Keratinocyte (primary cell): ENCODE data around the gene SMIM12.

Experiments
- EZH2 ChIP-seq: IDR thresholded peaks from one replicate; pipeline ENCODE4 v1.6.1; 2012; ENCODE audit warnings: inconsistent platforms, mild to moderate bottlenecking, low read length, moderate library complexity
- TF ChIP-seq, protein P1 (sequence below), 3 experiments: IDR thresholded peaks in 1 of 3; conservative IDR thresholded peaks in 1 of 3; optimal IDR thresholded peaks in 1 of 3; 2 replicates in 2 of 3; 3 replicates in 1 of 3; pipeline versions ENCODE3 to v1.5.1; 2011; ENCODE audit warnings: low read length in 3 of 3, mild to moderate bottlenecking in 3 of 3, moderate library complexity in 2 of 3, control low read depth in 1 of 3, inconsistent platforms in 1 of 3; ENCODE audit not compliant: insufficient read depth in 2 of 3; ENCODE audit errors: extremely low read depth in 1 of 3

DNA sequence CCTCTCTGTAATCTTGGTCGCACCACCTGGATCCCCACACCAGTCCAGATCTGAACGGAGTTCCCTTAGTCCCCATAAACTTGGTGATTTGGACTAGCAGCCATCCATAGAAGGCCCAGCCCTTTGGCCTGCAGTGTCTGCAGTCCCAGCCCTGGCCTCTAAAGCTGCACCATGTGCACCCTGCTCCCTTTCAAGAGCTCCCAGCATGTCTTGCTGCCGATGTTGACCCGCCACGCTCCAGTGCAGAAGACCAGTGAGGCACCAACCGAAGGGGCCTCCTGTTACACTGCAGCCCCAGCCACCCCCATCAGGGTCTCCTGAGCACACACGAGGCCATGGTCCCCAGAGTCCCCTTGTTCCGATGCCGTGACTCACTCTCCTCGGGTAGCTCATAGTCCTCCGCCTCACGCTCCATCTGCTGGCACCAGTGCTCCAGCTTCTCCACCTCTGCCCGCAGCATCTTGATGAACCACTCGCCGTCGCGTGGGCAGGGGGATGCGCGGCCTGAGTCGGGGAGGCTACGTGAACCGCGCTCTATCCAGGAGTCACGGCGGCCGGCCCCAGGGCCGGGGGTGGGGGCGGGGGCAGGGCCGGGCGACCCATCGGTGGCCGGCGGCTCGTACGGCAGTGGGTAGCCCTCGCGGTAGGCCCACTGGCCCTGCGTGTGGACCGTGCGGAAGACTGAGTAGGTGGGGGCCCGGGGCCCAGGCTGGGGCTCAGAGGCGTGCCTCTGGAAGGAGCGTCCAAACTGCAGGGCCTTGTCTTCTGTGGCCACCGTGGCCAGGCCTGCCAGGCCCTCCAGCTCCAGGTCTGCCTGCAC, 8.9 kb upstream of the SMIM12 start:
- TF ChIP-seq, protein P1, sequence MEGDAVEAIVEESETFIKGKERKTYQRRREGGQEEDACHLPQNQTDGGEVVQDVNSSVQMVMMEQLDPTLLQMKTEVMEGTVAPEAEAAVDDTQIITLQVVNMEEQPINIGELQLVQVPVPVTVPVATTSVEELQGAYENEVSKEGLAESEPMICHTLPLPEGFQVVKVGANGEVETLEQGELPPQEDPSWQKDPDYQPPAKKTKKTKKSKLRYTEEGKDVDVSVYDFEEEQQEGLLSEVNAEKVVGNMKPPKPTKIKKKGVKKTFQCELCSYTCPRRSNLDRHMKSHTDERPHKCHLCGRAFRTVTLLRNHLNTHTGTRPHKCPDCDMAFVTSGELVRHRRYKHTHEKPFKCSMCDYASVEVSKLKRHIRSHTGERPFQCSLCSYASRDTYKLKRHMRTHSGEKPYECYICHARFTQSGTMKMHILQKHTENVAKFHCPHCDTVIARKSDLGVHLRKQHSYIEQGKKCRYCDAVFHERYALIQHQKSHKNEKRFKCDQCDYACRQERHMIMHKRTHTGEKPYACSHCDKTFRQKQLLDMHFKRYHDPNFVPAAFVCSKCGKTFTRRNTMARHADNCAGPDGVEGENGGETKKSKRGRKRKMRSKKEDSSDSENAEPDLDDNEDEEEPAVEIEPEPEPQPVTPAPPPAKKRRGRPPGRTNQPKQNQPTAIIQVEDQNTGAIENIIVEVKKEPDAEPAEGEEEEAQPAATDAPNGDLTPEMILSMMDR (optimal IDR thresholded peaks at IDR 0.05 in 1 of 3, IDR thresholded peaks at IDR 0.05 in 1 of 3, conservative IDR thresholded peaks at IDR 0.05 in 1 of 3; ENCODE audit: extremely low read depth in 1 of 3, insufficient read depth in 2 of 3, low read length in 3 of 3) = no peak
- no peak for TF ChIP-seq EZH2
